Metanephros (tissue), 1 donor: Measurements from ENCODE around the gene YBX2. TPM values are rescaled to one million over a fixed set of nuclear protein-coding genes. Genes with fewer than 3 reads are reported as not detected.

Experiments used
- total RNA-seq: library from RNA; depleted of rRNA; stranded (reverse); fragments of >200 nt; gene quantifications from one replicate; pipeline ENCODE4 v1.2.3, GENCODE V29; 2014

Gene YBX2
- total RNA-seq, result 2.0 TPM

GRCh38 chr17:7294614-7295153, at the start of gene YBX2:
TSS of gene YBX2 (minus strand) at chr17:7294639. CDS start at chr17:7294500, 139 bp downstream.

GRCh38 chr17:7336240-7337175, 42.1 kb upstream of the YBX2 start, which contains the start of gene ACAP1:
TSS of gene ACAP1 (plus strand) at chr17:7336529. CDS start at chr17:7336735, 206 bp downstream.

DNA sequence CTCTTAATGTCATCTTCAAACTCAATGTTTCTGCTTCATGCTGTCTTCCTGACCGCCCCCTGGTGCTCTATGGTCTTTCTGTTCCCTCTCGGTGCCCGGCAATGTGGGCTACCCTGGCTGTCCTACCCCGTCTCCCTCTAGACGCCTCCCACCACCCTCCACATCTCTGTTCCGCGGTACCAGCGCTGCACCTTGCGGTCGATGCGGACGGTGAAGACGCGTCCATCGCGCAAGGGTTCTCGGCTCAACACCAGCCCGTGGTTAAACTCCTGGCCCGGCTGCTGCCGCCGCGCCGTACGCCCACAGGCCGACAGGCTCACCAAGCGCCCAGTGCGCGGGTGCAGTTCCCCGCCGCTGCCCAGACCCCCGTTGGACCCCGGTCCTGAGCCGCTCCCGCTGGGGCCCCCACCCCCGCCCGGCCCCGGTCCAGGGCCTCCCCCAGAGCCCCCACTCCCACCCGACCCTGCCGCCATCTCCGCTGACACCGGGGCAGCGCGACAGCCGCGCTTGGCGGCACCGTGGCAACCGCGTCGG, 34.5 kb upstream of the YBX2 start, which contains the start of gene NEURL4:
TSS of gene NEURL4 (minus strand) at position 496 of the 534 bp plus-strand sequence. CDS start at position 473, 23 bp downstream.

GRCh38 chr17:7314719-7315569, 20.5 kb upstream of the YBX2 start, which contains the start of gene GPS2:
TSS of gene GPS2 (minus strand) at chr17:7315360. CDS start at chr17:7315052, 308 bp downstream.

GRCh38 chr17:7306911-7307685, 12.7 kb upstream of the YBX2 start, which contains the start of gene EIF5A:
TSS of gene EIF5A (plus strand) at chr17:7307628. CDS start at chr17:7309636, 2,008 bp downstream.

DNA sequence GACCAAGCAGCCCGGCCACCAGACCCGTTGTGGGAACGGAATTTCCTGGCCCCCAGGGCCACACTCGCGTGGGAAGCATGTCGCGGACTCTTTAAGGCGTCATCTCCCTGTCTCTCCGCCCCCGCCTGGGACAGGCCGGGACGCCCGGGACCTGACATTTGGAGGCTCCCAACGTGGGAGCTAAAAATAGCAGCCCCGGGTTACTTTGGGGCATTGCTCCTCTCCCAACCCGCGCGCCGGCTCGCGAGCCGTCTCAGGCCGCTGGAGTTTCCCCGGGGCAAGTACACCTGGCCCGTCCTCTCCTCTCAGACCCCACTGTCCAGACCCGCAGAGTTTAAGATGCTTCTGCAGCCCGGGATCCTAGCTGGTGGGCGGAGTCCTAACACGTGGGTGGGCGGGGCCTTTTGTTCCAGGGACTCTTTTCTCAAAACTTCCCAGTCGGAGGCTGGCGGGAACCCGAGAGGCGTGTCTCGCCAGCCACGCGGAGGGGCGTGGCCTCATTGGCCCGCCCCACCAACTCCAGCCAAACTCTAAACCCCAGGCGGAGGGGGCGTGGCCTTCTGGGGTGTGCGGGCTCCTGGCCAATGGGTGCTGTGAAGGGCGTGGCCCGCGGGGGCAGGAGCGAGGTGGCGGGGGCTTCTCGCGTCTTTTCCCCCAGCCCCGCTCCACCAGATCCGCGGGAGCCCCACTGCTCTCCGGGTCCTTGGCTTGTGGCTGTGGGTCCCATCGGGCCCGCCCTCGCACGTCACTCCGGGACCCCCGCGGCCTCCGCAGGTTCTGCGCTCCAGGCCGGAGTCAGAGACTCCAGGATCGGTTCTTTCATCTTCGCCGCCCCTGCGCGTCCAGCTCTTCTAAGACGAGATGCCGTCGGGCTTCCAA, 13.1 kb downstream of the YBX2 start, which contains the start of gene SLC2A4:
TSS of gene SLC2A4 (plus strand) at position 645 of the 879 bp plus-strand sequence. CDS start at position 862, 217 bp downstream.

GRCh38 chr17:7262192-7262934, 32.1 kb downstream of the YBX2 start, which contains the start of gene CLDN7:
TSS of gene CLDN7 (minus strand) at chr17:7262478. CDS start at chr17:7262043, 435 bp downstream.

DNA sequence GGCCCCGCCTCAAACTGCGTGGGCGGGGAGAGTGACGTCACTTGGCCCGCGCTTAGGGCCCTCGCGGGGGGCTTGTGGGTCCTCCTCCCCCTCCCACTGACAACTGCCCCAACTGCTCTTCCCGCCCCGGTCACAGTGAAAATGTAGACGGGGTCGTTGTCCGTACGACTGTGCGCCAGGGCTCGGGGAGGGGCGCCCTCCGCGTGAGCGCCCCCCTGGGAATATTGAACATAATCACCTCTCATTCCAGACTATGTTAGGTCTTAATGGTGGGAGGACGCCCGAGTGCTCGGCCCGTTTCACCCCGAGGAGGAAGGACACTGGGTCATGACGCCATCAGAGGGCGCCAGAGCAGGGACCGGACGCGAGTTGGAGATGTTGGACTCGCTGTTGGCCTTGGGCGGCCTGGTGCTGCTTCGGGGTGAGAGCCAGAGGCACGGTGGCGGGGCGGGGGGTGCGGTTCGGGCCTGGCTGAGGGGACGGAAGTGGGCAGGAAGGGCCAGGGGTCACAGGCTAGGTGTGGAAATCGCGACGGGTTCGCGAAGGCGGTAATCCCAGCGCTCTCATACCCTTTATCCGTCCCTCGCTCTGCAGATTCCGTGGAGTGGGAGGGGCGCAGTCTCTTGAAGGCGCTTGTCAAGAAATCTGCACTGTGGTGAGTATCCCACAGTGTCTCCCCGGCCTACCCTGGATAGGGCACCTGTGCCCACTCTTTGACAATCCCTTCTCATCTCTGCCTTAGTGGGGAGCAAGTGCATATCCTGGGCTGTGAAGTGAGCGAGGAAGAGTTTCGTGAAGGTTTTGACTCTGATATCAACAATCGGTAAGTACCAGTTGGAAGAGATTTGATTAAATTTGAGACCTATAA, 42.0 kb downstream of the YBX2 start, which contains the start of gene ELP5:
TSS of gene ELP5 (plus strand) at position 40 of the 868 bp plus-strand sequence. CDS start at position 376, 336 bp downstream.

DNA sequence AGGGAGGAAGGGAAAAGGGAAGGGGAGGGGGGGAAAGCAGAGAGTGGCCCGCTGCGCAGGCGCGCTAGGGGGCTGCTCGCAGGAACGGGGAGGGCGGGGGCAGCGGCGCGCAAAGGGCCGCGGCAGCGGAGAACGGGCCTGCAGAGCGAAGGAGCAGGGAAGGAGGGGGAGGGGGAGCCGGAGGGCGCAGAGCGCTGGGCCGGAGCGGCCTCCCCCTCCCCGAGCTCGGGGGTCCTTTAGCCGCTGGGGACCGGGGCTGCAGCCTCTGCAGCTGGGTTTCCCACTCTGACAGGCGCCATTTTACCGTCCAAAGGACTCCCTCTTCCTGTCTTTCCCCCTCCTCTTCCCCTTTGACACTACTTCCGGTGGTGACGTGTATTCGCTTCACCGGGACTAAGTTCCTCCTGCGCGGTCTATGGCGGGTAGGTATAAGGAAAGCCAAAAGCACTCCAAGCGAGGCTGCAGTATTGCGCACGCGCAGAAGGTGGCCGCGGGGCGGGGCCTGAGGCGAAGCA, 42.7 kb downstream of the YBX2 start, which contains the start of gene CTDNEP1:
TSS of gene CTDNEP1 (minus strand) at position 74 of the 515 bp plus-strand sequence. CDS start 438 bp downstream, outside the sequence.

GRCh38 chr17:7241783-7242716, 52.4 kb downstream of the YBX2 start, which contains the start of gene GABARAP:
TSS of gene GABARAP (minus strand) at chr17:7242449. CDS start at chr17:7242330, 119 bp downstream.

GRCh38 chr17:7239091-7240027, 55.1 kb downstream of the YBX2 start, which contains the start of gene PHF23:
TSS of gene PHF23 (minus strand) at chr17:7239457. CDS start at chr17:7239279, 178 bp downstream.

